ENCODE measurements around the gene CDH16.

DNA sequence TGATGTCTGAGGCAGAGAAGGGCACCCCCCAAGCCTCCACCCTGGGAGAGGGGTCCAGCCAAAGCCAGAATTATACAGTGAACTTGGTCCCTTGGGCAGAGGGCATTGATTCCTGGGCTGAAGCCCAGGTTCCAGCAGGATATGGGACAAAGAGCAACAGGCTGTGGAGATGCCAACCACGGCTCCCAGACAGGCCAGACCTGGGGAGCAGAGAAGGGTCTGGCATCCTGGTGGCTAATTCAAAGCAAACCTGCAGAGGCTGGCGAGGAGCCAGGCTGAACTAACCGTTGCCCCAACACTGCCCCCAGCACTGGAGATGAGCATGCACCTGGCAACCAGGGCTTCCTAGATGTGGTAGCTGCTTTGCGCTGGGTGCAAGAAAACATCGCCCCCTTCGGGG, 45.4 kb upstream of the CDH16 start:
- TF ChIP-seq TAF1 (IDR thresholded peaks at IDR 0.05; ENCODE audit: borderline replicate concordance, insufficient read depth, low read length) (no peak), POLR2AphosphoS5 (IDR thresholded peaks at IDR 0.05; ENCODE audit: low read depth, low read length) (no peak)
